ELR (cell line): ENCODE results near the gene NHLRC2.

Source experiments
- DNase-seq: peaks from one replicate; pipeline ENCODE4 v3.0.0-alpha.2; 2015; ENCODE audit warnings: low read depth

Gene NHLRC2

GRCh38 chr10:113865901-113866300 lies 11.4 kb downstream of the NHLRC2 start:
- no peak for DNase-seq

- DNase-seq = no peak
Measured at GRCh38 chr10:113866551-113867394, 12.3 kb downstream of the NHLRC2 start.

DNA sequence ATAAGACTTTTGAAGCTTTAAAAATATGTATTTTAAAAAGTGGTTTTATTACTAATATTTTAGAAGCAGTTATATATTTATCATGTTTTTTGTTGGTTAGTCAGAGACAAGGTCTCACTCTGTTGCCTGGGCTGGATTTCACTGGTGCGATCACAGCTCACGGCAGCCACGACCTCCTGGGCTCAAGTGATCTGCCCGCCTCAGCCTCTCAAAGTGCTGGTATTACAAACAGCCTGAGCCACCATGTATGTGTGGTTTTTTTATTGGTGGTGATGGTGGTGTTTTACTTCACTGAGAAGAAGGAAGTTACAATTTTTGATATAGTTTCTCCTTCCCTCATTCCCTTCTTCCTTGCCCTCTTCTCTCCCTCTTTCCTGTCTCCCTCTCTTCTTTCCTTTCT lies 13.4 kb downstream of the NHLRC2 start:
- no peak for DNase-seq

DNA sequence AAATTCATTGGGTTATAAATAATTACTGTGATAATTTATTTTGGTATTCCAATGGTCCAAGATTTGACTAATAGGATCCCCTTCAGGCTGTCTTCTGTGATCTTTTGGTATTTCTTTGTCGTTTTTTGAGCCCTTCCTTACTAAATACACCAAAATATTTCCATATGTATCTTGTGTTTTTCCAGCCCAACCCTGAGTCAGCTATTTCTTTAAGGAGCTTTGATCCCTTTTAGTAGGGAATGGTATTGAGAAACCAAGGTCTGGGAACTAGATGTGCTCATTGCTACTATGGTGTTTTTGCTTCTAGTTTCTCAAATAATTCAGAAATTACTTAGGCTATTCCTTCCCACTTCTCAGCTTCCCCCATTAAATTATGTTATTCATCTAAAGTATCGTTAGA lies 15.3 kb downstream of the NHLRC2 start:
- DNase-seq = no peak

DNA sequence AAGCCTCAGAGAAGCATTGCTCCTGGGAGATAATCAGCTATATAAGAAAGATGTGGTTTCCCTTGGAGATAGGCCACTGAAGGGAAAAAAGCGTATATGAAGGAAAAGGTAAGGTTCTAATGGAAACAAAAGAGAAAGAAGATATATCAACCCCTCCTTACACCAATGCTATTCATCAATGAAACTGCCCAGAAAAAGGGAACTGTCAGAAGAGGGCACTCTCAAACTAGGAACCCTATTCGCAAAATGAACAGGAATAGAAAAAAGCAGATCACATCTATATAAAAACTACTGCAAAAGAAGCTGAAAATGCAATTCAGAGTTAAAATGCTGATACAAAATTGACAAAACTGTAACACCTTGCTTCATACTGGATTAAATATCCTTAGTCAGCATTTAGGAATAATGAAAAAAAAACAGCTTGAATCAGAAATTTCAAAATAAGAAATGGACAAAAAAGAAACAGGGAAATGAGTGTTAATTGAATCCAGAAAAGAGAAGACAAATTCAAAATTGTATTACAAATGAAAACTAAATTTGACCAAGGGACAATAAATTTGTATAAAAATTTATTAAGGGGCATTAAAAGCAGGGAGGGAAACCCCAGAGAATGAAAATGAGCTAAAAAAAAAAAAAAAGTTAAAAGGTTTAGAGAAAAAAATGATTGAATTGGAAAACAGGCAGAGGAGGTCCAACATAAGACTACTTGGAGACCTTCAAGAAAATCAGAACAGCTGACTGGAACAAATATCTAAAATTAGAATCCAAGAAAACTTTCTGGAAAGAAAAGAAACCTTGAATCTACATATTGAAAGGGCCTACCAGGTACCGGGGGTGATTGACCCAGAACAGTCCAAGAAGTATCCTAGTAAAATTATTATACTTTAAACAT lies 17.9 kb downstream of the NHLRC2 start:
- DNase-seq = no peak

GRCh38 chr10:113875212-113875611 lies 20.8 kb downstream of the NHLRC2 start:
- DNase-seq = no peak

DNA sequence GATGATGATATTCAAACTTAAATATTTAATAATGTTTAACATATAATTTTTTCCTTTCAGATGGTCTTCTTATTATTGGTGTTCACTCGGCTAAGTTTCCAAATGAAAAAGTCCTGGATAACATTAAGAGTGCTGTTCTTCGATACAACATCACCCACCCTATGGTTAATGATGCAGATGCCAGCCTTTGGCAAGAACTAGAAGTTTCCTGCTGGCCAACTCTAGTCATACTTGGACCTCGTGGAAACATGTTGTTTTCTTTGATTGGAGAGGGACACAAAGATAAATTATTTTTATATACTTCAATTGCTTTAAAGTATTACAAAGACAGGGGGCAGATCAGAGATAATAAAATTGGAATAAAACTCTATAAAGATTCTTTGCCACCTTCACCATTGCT lies 22.0 kb downstream of the NHLRC2 start:
- no peak for DNase-seq

DNA sequence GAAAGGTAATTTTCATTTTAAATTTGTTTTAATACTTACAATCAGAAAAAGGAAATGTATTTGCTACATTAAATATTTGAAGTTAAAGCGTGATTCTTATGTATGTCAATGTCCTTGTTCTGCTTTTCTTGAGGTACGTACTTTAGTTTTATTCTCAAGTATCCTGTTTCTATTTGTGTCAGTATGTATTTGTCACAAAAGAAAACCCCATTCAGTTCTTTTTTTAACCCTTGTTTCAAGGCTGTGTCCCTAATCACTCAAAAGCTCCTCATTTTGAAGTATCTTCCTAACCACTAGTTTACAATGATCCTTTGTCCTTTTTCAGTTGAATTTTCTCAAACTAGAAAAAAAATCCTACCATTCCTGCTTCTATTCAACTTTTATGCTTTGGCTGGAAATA lies 25.2 kb downstream of the NHLRC2 start:
- DNase-seq = no peak

- peak; percentile 74 for DNase-seq
Measured at GRCh38 chr10:113880236-113880635, 25.8 kb downstream of the NHLRC2 start.

DNA sequence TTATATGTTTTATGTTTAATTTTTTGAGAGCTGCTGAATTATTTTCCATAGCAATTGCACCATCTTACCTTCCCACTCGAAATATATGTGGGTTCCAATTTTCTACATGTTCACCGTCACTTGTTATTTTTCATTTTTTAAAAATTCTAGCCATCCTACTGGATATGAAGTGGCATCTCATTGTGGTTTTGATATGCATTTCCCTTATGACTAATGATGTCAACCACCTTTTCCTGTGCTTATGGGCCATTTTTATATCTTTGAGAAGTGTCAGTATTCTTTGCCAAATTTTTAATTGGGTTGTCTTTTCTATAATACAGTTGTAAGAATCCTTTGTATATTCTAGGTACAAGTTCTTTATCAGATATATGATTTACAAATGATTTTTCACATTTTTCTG lies 27.8 kb downstream of the NHLRC2 start:
- peak; percentile 27 for DNase-seq

DNA sequence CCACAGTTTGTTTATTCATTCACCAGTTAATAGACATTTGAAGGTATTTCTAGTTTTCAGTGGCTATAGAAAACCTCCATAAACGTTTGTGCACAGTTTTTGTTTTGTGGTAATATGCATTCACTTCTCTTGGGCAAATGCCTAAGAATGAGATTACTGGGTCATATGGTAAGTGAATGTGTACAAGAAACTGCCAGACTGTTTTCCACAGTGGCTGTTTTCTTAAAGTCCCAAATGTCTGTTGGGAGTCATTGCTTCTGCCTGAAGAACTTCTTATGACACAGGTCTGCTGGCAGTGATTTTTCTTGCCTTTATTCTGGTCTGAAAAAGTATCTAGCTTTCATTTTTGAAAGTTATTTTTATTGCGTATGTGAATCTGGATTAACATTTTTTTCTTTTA lies 35.5 kb downstream of the NHLRC2 start:
- DNase-seq = no peak

DNA sequence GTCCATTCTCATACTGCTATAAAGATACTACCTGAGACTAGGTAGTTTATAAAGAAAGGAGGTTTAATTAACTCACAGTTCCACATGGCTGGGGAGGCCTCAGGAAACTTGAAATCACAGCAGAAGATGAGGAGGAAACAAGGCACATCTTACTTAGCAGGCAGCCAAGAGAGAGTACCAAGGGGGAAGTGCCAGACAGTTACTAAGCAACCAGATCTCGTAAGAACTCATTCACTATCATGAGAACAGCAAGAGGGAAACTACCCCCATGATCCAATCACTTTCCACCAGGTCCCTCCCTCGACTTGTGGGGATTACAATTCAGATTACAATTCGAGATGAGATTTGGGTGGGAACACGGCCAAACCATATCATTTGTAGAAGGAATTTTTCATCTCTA lies 36.3 kb downstream of the NHLRC2 start:
- no peak for DNase-seq

GRCh38 chr10:113891476-113891875 lies 37.0 kb downstream of the NHLRC2 start:
- no peak for DNase-seq

- no peak for DNase-seq
Measured at GRCh38 chr10:113893570-113893969, 39.1 kb downstream of the NHLRC2 start.

DNA sequence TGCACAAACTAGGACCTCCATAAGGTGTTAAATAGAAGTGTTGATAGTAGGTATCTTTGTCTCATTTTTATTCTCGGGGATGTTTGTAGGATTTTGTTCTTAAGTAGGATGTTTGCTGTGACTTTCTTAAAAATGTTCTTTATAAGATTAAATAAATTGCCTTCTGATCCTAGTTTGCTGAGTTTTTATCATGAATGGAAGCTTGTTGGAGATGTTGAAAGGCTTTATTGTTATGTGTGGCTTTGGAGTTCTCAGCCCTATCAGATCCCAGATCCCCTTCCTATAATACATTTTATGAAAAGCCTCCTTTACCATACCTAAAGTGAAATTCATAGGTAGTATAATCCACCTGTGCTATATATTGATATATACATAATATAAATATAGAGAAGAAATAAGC lies 40.1 kb downstream of the NHLRC2 start:
- DNase-seq = no peak

- DNase-seq = peak; percentile 84
Measured at GRCh38 chr10:113895018-113895417, 40.6 kb downstream of the NHLRC2 start.

GRCh38 chr10:113897693-113898618 lies 43.5 kb downstream of the NHLRC2 start:
- DNase-seq = no peak

DNA sequence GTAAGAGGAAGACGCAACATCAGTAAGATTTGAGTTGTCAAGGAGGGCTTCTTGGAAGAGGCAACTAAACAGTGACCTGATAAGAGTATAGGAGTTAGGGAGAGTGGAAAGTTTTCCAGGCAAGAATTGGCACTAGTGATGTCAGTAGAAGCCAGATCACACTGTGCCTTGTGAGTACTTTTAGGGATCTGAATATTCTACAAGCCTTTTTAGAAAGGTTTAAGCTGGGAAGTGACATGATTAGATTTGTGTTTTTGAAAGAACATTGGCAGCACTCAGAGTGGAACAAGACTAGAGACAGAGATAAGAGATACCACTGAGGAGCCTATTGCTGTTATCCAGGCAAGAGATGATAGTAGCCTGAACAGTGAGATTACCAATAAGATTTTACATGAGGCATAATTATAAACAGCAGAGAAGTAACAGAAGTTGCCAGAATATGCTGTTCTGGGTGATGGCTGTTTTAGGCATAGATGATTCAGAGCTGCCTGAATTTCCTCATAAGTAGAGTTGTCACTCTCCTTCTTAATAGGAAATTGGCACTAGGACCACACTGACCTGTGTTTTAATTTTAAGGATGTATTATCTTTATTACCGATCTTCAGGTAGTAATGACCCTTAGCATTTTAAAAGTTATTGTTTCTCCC lies 45.6 kb downstream of the NHLRC2 start:
- no peak for DNase-seq

- DNase-seq = no peak
Measured at GRCh38 chr10:113905756-113906155, 51.3 kb downstream of the NHLRC2 start.

GRCh38 chr10:113907166-113907565 lies 52.7 kb downstream of the NHLRC2 start:
- DNase-seq = peak; percentile 10

DNA sequence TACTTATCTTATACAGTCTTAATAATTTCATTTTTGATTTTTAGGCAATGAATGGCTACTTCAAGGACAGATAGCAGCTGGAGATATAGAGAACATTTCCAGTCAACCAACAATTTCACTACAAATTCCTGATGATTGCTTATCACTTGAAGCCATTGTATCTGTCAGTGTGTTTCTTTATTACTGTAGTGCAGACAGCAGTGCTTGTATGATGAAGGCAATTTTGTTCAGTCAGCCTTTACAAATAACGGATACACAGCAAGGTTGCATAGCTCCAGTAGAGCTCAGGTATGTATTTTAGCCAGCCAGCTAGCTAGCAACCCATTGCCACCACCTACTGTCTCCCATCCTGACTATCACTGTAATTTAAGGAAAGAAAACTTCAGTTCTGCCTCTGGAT lies 53.8 kb downstream of the NHLRC2 start:
- no peak for DNase-seq

DNA sequence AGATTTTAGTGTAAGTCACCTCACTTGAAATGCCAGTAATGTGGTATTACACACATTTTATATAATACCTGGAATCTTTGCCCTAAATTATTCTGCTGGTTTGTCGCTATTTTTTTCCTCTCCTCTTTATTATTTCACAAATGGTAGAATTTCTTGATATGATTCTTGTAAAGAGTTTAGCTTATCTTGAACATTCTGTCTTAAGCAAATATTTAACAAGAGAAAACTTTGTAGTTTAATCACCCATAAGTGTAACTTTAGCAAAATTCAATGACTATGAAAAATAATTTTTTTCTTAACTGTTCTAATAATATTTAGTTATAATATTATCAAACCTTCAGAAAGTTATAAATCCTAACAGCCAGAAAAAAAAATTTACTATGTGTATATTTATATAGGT lies 56.7 kb downstream of the NHLRC2 start:
- DNase-seq = no peak
